ENCODE results near the gene CEP120. TPM values are rescaled to one million over a fixed set of nuclear protein-coding genes. Genes with fewer than 3 reads are reported as not detected.

The CEP120 gene
- total RNA-seq, 1 donor = 24.2 TPM

DNA sequence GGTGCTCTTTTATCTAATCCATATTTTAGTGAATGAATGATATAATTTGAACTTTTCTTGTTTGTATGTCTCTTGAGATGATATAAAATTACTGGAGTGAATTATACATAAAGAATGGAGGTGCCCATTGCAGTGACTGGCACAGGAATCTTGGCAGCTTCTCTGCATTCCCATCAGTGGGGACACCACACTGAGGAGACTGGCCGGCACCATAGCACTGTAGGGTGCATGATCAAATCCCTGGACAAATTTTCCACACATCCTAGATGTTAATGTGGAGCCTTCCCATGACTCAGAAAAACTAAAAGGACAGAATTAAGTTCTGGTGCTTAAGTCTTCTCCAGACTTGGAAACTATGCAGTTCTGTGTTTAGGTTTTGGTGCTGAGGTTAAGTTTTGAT is 124.1 kb downstream of the CEP120 start:
- DNase-seq (ENCODE audit: insufficient read length, low spot score, missing footprints) = no peak
- TF ChIP-seq, protein P1, sequence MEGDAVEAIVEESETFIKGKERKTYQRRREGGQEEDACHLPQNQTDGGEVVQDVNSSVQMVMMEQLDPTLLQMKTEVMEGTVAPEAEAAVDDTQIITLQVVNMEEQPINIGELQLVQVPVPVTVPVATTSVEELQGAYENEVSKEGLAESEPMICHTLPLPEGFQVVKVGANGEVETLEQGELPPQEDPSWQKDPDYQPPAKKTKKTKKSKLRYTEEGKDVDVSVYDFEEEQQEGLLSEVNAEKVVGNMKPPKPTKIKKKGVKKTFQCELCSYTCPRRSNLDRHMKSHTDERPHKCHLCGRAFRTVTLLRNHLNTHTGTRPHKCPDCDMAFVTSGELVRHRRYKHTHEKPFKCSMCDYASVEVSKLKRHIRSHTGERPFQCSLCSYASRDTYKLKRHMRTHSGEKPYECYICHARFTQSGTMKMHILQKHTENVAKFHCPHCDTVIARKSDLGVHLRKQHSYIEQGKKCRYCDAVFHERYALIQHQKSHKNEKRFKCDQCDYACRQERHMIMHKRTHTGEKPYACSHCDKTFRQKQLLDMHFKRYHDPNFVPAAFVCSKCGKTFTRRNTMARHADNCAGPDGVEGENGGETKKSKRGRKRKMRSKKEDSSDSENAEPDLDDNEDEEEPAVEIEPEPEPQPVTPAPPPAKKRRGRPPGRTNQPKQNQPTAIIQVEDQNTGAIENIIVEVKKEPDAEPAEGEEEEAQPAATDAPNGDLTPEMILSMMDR (IDR thresholded peaks at IDR 0.05; ENCODE audit: extremely low read depth, low read depth, low read length) = no peak
- Histone ChIP-seq H3K4me1 (ENCODE audit: insufficient read depth, low read length) (no peaks in the 10 kb centered on the region), H3K4me2 (ENCODE audit: insufficient read depth, low read length) (no peak overlapping the region), H3K27me3 (ENCODE audit: insufficient read depth, low read length) (no peaks in the 10 kb centered on the region), H4K20me1 (ENCODE audit: insufficient read depth, low read length) (no peaks in the 10 kb centered on the region), H3K9me3 (ENCODE audit: low read depth, low read length) (no peaks in the 10 kb centered on the region), H3K4me3 (ENCODE audit: insufficient read depth, low read length) (no peak overlapping the region), H3K79me2 (ENCODE audit: insufficient read depth, low read length) (no peaks in the 10 kb centered on the region), H3K36me3 (ENCODE audit: insufficient read depth, low read length) (no peaks in the 10 kb centered on the region), H3K27ac (ENCODE audit: low read depth, low read length) (no peak overlapping the region), H2AFZ (ENCODE audit: low read length) (no peak overlapping the region)

DNA sequence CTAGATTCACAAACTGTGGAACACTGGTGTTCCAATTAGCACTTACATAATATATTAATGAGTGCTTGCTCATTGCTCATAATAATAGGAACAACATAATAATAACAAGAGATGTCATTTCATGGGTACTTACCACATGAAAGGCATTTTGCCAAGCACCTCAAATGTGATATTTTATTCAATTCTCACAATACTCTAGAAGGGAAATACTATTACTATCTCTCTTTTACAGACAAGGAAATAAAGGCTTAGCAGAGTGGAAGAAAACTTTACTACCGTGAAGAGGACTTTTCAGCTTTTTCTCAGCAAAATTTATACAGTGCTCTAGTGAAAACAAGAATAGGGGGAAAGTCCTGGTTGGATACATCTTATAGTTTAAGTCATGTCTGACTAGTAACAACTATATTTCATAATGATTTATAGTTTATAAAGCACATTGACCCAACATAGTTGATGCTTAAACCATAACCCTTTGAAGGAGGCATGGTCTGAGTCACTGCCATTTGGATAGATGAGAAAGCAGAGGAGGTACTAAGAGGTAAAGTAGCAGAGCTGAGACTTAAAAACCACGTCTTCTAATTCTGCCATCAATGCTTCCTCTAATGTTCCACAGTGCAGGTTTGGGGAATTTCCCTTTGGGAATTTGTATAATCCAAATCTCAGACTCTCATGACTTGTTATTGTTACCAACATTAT is 124.7 kb downstream of the CEP120 start:
- Histone ChIP-seq H3K36me3 (ENCODE audit: insufficient read depth, low read length) (no peaks in the 10 kb centered on the region), H3K27ac (ENCODE audit: low read depth, low read length) (no peak overlapping the region), H3K4me2 (ENCODE audit: insufficient read depth, low read length) (no peak overlapping the region), H3K4me1 (ENCODE audit: insufficient read depth, low read length) (no peaks in the 10 kb centered on the region), H2AFZ (ENCODE audit: low read length) (no peak overlapping the region), H3K4me3 (ENCODE audit: insufficient read depth, low read length) (no peak overlapping the region), H3K79me2 (ENCODE audit: insufficient read depth, low read length) (no peaks in the 10 kb centered on the region), H3K9me3 (ENCODE audit: low read depth, low read length) (no peaks in the 10 kb centered on the region), H3K27me3 (ENCODE audit: insufficient read depth, low read length) (no peaks in the 10 kb centered on the region), H4K20me1 (ENCODE audit: insufficient read depth, low read length) (no peaks in the 10 kb centered on the region)
- TF ChIP-seq, protein P1 (IDR thresholded peaks at IDR 0.05; ENCODE audit: extremely low read depth, low read depth, low read length) = no peak
- DNase-seq (ENCODE audit: insufficient read length, low spot score, missing footprints) = no peak

DNA sequence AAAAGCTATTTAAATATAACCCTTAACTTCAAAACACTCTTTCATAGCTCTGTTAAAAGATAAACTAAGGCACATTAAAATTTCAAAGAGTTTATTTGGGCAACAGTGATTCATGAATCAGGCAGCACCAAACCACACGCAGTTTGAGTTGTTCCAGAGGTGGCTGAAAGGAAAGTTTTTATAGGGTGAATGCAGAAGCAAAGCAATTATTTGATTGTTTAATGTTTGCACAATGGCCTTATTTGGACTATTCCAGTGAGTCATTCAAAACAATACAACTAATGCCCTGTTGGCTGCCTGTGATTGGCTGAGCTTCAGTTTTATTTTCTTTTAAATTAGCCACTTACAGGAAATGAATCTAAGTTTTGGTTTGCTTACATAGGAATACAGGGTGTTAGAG is 125.3 kb downstream of the CEP120 start:
- Histone ChIP-seq H3K36me3 (ENCODE audit: insufficient read depth, low read length) (no peaks in the 10 kb centered on the region), H3K4me3 (ENCODE audit: insufficient read depth, low read length) (no peak overlapping the region), H3K27me3 (ENCODE audit: insufficient read depth, low read length) (no peaks in the 10 kb centered on the region), H3K9me3 (ENCODE audit: low read depth, low read length) (no peaks in the 10 kb centered on the region), H3K4me2 (ENCODE audit: insufficient read depth, low read length) (no peak overlapping the region), H3K27ac (ENCODE audit: low read depth, low read length) (no peak overlapping the region), H2AFZ (ENCODE audit: low read length) (no peak overlapping the region), H4K20me1 (ENCODE audit: insufficient read depth, low read length) (no peaks in the 10 kb centered on the region), H3K4me1 (ENCODE audit: insufficient read depth, low read length) (no peaks in the 10 kb centered on the region), H3K79me2 (ENCODE audit: insufficient read depth, low read length) (no peaks in the 10 kb centered on the region)
- TF ChIP-seq, protein P1 (IDR thresholded peaks at IDR 0.05; ENCODE audit: extremely low read depth, low read depth, low read length) = no peak
- no peak for DNase-seq (ENCODE audit: insufficient read length, low spot score, missing footprints)

DNA sequence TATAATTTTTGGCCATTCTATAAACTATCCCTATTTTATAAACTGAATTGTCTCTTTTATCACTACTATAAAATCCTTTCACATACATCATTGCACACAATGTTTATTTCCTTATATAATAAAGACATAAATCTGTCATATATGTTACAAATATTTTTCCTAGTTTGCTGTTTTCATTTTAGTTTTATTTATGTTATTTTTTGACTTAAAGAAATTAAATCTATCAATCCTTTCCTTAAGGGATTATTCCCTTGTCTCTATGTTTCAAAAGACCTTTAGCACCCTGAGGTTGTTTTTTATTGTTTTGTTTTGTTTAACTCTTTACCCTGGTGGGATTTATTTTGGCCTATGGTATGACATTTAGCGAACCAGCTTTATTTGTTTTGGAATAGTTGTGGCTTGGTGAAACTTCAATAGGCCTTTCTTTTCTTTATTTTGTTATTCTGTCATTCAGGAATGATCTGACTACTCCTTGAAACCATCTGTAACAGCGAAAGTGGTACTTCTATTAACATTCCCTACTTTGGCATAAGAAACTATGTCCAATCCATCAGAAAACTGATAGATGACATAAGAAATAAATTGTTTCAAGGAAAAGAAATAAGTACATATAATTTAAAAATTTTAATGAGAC is 125.9 kb downstream of the CEP120 start:
- H3K36me3 ChIP-seq (ENCODE audit: insufficient read depth, low read length) = no peaks in the 10 kb centered on the region
- no peak overlapping the region for H3K4me2 ChIP-seq (ENCODE audit: insufficient read depth, low read length)
- H4K20me1 ChIP-seq (ENCODE audit: insufficient read depth, low read length) = no peaks in the 10 kb centered on the region
- H3K4me3 ChIP-seq (ENCODE audit: insufficient read depth, low read length) = no peak overlapping the region
- H3K4me1 ChIP-seq (ENCODE audit: insufficient read depth, low read length) = no peaks in the 10 kb centered on the region
- TF ChIP-seq, protein P1 (IDR thresholded peaks at IDR 0.05; ENCODE audit: extremely low read depth, low read depth, low read length) = no peak
- no peaks in the 10 kb centered on the region for H3K9me3 ChIP-seq (ENCODE audit: low read depth, low read length)
- H2AFZ ChIP-seq (ENCODE audit: low read length) = no peak overlapping the region
- DNase-seq (ENCODE audit: insufficient read length, low spot score, missing footprints) = no peak
- H3K27me3 ChIP-seq (ENCODE audit: insufficient read depth, low read length) = no peaks in the 10 kb centered on the region
- H3K27ac ChIP-seq (ENCODE audit: low read depth, low read length) = no peak overlapping the region
- no peaks in the 10 kb centered on the region for H3K79me2 ChIP-seq (ENCODE audit: insufficient read depth, low read length)

Data from osteoblast (primary cell).